Type B pancreatic cell (in vitro differentiated cells): ENCODE results near the gene PROK2. TPM values are rescaled to one million over a fixed set of nuclear protein-coding genes. Genes with fewer than 3 reads are reported as not detected.

Experiments
- DNase-seq: peaks from one replicate; pipeline ENCODE4 v3.0.0; 2021; ENCODE audit warnings: mixed read lengths; ENCODE audit not compliant: unreplicated experiment; ENCODE audit errors: extremely low spot score
- H3K27ac Mint-ChIP-seq: 2 replicates; pipeline ENCODE4 v1.8.0; 2021; ENCODE audit warnings: mild to moderate bottlenecking, mixed read lengths
- H3K27me3 Mint-ChIP-seq: 2 replicates; pipeline ENCODE4 v1.8.0; 2021; ENCODE audit warnings: mixed read lengths
- H3K36me3 Mint-ChIP-seq: 2 replicates; pipeline ENCODE4 v1.8.0; 2021; ENCODE audit warnings: mixed read lengths
- H3K4me1 Mint-ChIP-seq: one replicate; pipeline ENCODE4 v1.8.0; 2021; ENCODE audit warnings: mixed read lengths; ENCODE audit not compliant: unreplicated experiment
- H3K4me3 Mint-ChIP-seq: 2 replicates; pipeline ENCODE4 v1.8.0; 2021; ENCODE audit warnings: mild to moderate bottlenecking, mixed read lengths
- H3K9me3 Mint-ChIP-seq: 2 replicates; pipeline ENCODE4 v1.8.0; 2021; ENCODE audit warnings: mixed read lengths
- total RNA-seq: library from RNA; stranded (reverse); gene quantifications from 2 replicates; pipeline ENCODE4 v1.2.1, GENCODE V29; 2021; ENCODE audit warnings: low replicate concordance
- TF ChIP-seq, protein P1 (sequence below): fragments of 200-600 bp; sonication (generic); conservative IDR thresholded peaks from 2 replicates; pipeline ENCODE4 v1.5.0; 2021; ENCODE audit warnings: antibody characterized with exemption, mild to moderate bottlenecking

PROK2 gene
- total RNA-seq, 1 donor from 2014 or later: not detected

- Mint-ChIP-seq H3K4me3 (no peak overlapping the region), H3K27ac (no peak overlapping the region), H3K36me3 (no peaks in the 10 kb centered on the region), H3K27me3 (peaks cover 93% of the 10 kb centered on the region), H3K9me3 (no peaks in the 10 kb centered on the region), H3K4me1 (peaks cover 10% of the 10 kb centered on the region)
- no peak for DNase-seq
- TF ChIP-seq, protein P1, sequence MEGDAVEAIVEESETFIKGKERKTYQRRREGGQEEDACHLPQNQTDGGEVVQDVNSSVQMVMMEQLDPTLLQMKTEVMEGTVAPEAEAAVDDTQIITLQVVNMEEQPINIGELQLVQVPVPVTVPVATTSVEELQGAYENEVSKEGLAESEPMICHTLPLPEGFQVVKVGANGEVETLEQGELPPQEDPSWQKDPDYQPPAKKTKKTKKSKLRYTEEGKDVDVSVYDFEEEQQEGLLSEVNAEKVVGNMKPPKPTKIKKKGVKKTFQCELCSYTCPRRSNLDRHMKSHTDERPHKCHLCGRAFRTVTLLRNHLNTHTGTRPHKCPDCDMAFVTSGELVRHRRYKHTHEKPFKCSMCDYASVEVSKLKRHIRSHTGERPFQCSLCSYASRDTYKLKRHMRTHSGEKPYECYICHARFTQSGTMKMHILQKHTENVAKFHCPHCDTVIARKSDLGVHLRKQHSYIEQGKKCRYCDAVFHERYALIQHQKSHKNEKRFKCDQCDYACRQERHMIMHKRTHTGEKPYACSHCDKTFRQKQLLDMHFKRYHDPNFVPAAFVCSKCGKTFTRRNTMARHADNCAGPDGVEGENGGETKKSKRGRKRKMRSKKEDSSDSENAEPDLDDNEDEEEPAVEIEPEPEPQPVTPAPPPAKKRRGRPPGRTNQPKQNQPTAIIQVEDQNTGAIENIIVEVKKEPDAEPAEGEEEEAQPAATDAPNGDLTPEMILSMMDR: no peak
These were observed 1.8 kb downstream of the PROK2 start for GRCh38 chr3:71783152-71783551.

GRCh38 chr3:71780430-71780829, 4.5 kb downstream of the PROK2 start:
- Mint-ChIP-seq H3K4me3 (no peak overlapping the region), H3K36me3 (no peaks in the 10 kb centered on the region), H3K27me3 (peaks cover 69% of the 10 kb centered on the region), H3K4me1 (peaks cover 4% of the 10 kb centered on the region), H3K27ac (no peak overlapping the region), H3K9me3 (no peaks in the 10 kb centered on the region)
- TF ChIP-seq, protein P1: no peak
- DNase-seq: no peak

- Mint-ChIP-seq H3K9me3 (no peaks in the 10 kb centered on the region), H3K36me3 (no peaks in the 10 kb centered on the region), H3K4me3 (no peak overlapping the region), H3K27me3 (peaks cover 72% of the 10 kb centered on the region), H3K27ac (no peak overlapping the region), H3K4me1 (peaks cover 4% of the 10 kb centered on the region)
- TF ChIP-seq, protein P1: no peak
- DNase-seq: no peak
These were observed 5.1 kb downstream of the PROK2 start for GRCh38 chr3:71779674-71780377.

DNA sequence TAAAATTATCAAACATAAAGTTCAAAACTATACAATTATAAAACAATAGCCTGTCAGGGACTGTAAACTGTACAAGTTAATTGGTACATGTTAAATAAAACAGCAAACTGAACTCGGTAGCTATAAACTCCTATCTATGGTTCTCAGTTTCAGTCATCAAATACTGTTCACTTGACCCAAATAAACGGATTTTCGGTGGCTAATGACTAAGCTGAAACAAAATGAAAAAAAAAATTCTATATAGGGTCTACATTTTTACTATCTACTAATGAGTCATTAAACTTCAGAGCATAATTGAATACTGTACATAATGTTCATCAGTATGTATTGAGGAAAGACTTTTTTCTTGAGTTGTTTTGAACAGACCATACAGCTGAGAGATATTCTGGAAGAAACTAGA, 6.6 kb downstream of the PROK2 start:
- no peak for DNase-seq
- H3K36me3 Mint-ChIP-seq: no peaks in the 10 kb centered on the region
- TF ChIP-seq, protein P1: no peak
- H3K27me3 Mint-ChIP-seq: peaks cover 68% of the 10 kb centered on the region
- H3K4me3 Mint-ChIP-seq: no peak overlapping the region
- H3K27ac Mint-ChIP-seq: no peak overlapping the region
- no peaks in the 10 kb centered on the region for H3K4me1 Mint-ChIP-seq
- no peaks in the 10 kb centered on the region for H3K9me3 Mint-ChIP-seq

GRCh38 chr3:71776538-71776937, 8.4 kb downstream of the PROK2 start:
- TF ChIP-seq, protein P1: no peak
- no peak overlapping the region for H3K27ac Mint-ChIP-seq
- H3K36me3 Mint-ChIP-seq: no peaks in the 10 kb centered on the region
- no peak for DNase-seq
- no peaks in the 10 kb centered on the region for H3K9me3 Mint-ChIP-seq
- no peaks in the 10 kb centered on the region for H3K4me1 Mint-ChIP-seq
- no peak overlapping the region for H3K4me3 Mint-ChIP-seq
- H3K27me3 Mint-ChIP-seq: peaks cover 54% of the 10 kb centered on the region
